RCC 7860 (cell line): ENCODE measurements around the gene DDX10.
A peak's percentile ranks its signal among the peaks of the same experiment; 100 is the strongest.

ENCODE experiments used
- DNase-seq: peaks from one replicate; pipeline ENCODE4 v3.0.0-alpha.2; 2015; ENCODE audit warnings: low spot score
- FAIRE-seq: peaks from 2 replicates; lab custom pipeline; 2012; peaks lifted over from hg19 to GRCh38; lab: Jason Lieb, UNC

Gene DDX10

GRCh38 chr11:108865406-108865805, 200.5 kb downstream of the DDX10 start:
- DNase-seq, result no peak
- FAIRE-seq, result no peak

- no peak for FAIRE-seq
- no peak for DNase-seq
Measured at GRCh38 chr11:108866781-108867180, 201.9 kb downstream of the DDX10 start.

GRCh38 chr11:108870373-108871020, 205.6 kb downstream of the DDX10 start:
- FAIRE-seq, result no peak
- DNase-seq, result peak; percentile 59

- DNase-seq (peak; percentile 31), FAIRE-seq (peak; percentile 35)
Measured at GRCh38 chr11:108871152-108871551, 206.3 kb downstream of the DDX10 start.

- DNase-seq, result no peak
- FAIRE-seq, result no peak
Measured at GRCh38 chr11:108871867-108872266, 207.0 kb downstream of the DDX10 start.

GRCh38 chr11:108872781-108873291, 208.0 kb downstream of the DDX10 start:
- no peak for FAIRE-seq
- DNase-seq, result no peak

GRCh38 chr11:108873310-108873709, 208.4 kb downstream of the DDX10 start:
- DNase-seq (no peak), FAIRE-seq (no peak)

GRCh38 chr11:108873941-108874340, 209.1 kb downstream of the DDX10 start:
- no peak for DNase-seq
- FAIRE-seq, result no peak

- FAIRE-seq (no peak), DNase-seq (no peak)
Measured at GRCh38 chr11:108875134-108875533, 210.3 kb downstream of the DDX10 start.

- FAIRE-seq, result no peak
Measured at GRCh38 chr11:108877178-108877577, 212.3 kb downstream of the DDX10 start.

GRCh38 chr11:108880510-108880909, 215.6 kb downstream of the DDX10 start:
- no peak for DNase-seq
- no peak for FAIRE-seq

More at GRCh38 chr11:108877178-108877577, 212.3 kb downstream of the DDX10 start:
- DNase-seq, result no peak

GRCh38 chr11:108881131-108881530, 216.3 kb downstream of the DDX10 start:
- DNase-seq (no peak), FAIRE-seq (no peak)

- no peak for DNase-seq
- FAIRE-seq, result no peak
Measured at GRCh38 chr11:108882211-108882831, 217.5 kb downstream of the DDX10 start.

- DNase-seq (no peak), FAIRE-seq (no peak)
Measured at GRCh38 chr11:108886005-108886659, 221.3 kb downstream of the DDX10 start.

- peak; percentile 81 for FAIRE-seq
- DNase-seq, result peak; percentile 50
Measured at GRCh38 chr11:108886660-108887009, 221.8 kb downstream of the DDX10 start.

- DNase-seq (no peak), FAIRE-seq (no peak)
Measured at GRCh38 chr11:108887436-108888238, 222.8 kb downstream of the DDX10 start.

- no peak for FAIRE-seq
- DNase-seq, result no peak
Measured at GRCh38 chr11:108890482-108891105, 225.7 kb downstream of the DDX10 start.

GRCh38 chr11:108891143-108891542, 226.3 kb downstream of the DDX10 start:
- no peak for DNase-seq
- no peak for FAIRE-seq

GRCh38 chr11:108891909-108892511, 227.1 kb downstream of the DDX10 start:
- DNase-seq, result no peak
- FAIRE-seq, result no peak
